SK-N-SH (cell line): Measurements from ENCODE around the gene CLEC20A. TPM values are rescaled to one million over a fixed set of nuclear protein-coding genes. Genes with fewer than 3 reads are reported as not detected.

ENCODE experiments used
- CTCF ChIA-PET: fragments of 300-600, 350-600 bp; formaldehyde crosslinking; extraction: SDS; loops from one replicate; lab custom pipeline; 2021; lab: Yijun Ruan, JAX
- POLR2A ChIA-PET: fragments of 350-600 bp; sonication (Branson Sonifier 250); formaldehyde crosslinking; extraction: SDS; loops from one replicate; lab custom pipeline; 2020; ENCODE audit warnings: antibody characterized with exemption, inconsistent platforms; lab: Yijun Ruan, JAX
- DNase-seq: peaks from one replicate; pipeline ENCODE4 v3.0.0; 2012
- H2AFZ ChIP-seq: fragments of 200-600 bp; sonication (generic); 2 replicates; pipeline ENCODE4 v1.8.1; 2016; ENCODE audit warnings: antibody characterized with exemption, mild to moderate bottlenecking, low read depth
- H3F3A ChIP-seq: fragments of 200-600 bp; sonication (generic); replicated peaks from 2 replicates; pipeline ENCODE3; 2016; ENCODE audit warnings: antibody characterized with exemption, mild to moderate bottlenecking; ENCODE audit not compliant: insufficient read depth
- H3K27ac ChIP-seq, 2 experiments: fragments of 200-500 bp in 1 of 2; fragments of 200-600 bp in 1 of 2; sonication (Bioruptor generic) in 1 of 2; sonication (generic), shearing (Covaris generic) in 1 of 2; 2 replicates each; pipeline versions ENCODE4 v1.5.1 to v1.6.1; 2014 to 2016; ENCODE audit warnings: low read depth in 2 of 2, inconsistent platforms in 1 of 2, low read length in 1 of 2, mild to moderate bottlenecking in 1 of 2, mixed read lengths in 1 of 2
- H3K27me3 ChIP-seq: fragments of 200-600 bp; sonication (generic), shearing (Covaris generic); 2 replicates; pipeline ENCODE4 v1.6.1; 2016; ENCODE audit warnings: mixed run types; ENCODE audit not compliant: insufficient read depth
- H3K36me3 ChIP-seq, 2 experiments: fragments of 200-500 bp in 1 of 2; fragments of 200-600 bp in 1 of 2; sonication (Bioruptor generic) in 1 of 2; sonication (generic) in 1 of 2; replicated peaks in 1 of 2; 2 replicates each; pipeline versions ENCODE3 to v1.5.1; 2014 to 2016; ENCODE audit warnings: low read length in 1 of 2, mild to moderate bottlenecking in 1 of 2; ENCODE audit not compliant: insufficient read depth in 2 of 2, control insufficient read depth in 1 of 2
- H3K4me1 ChIP-seq, 2 experiments: fragments of 200-500 bp in 1 of 2; fragments of 200-600 bp in 1 of 2; sonication (Bioruptor generic) in 1 of 2; sonication (generic), shearing (Covaris generic) in 1 of 2; 2 replicates each; pipeline versions ENCODE4 v1.5.1 to v1.6.1; 2014 to 2016; ENCODE audit warnings: low read depth in 1 of 2, low read length in 1 of 2, mixed run types in 1 of 2; ENCODE audit not compliant: insufficient read depth in 2 of 2, control insufficient read depth in 1 of 2
- H3K4me2 ChIP-seq: fragments of 200-600 bp; sonication (generic), shearing (Covaris generic); 2 replicates; pipeline ENCODE4 v1.6.1; 2017; ENCODE audit warnings: mixed run types
- H3K4me3 ChIP-seq, 2 experiments: fragments of 200-500 bp in 1 of 2; fragments of 200-600 bp in 1 of 2; sonication (Bioruptor generic) in 1 of 2; sonication (generic), shearing (Covaris generic) in 1 of 2; 2 replicates each; pipeline versions ENCODE4 v1.5.1 to v1.8.1; 2014 to 2016; ENCODE audit warnings: low read depth in 2 of 2, inconsistent platforms in 1 of 2, low read length in 1 of 2, mild to moderate bottlenecking in 1 of 2, mixed read lengths in 1 of 2, moderate library complexity in 1 of 2
- H3K79me2 ChIP-seq: fragments of 200-600 bp; sonication (generic); 2 replicates; pipeline ENCODE4 v1.8.1; 2017; ENCODE audit warnings: mild to moderate bottlenecking; ENCODE audit not compliant: insufficient read depth
- H3K9ac ChIP-seq: fragments of 200-600 bp; sonication (generic); 2 replicates; pipeline ENCODE4 v1.6.1; 2017; ENCODE audit warnings: mixed run types
- H3K9me2 ChIP-seq: fragments of 200-600 bp; sonication (generic); 2 replicates; pipeline ENCODE4 v1.6.1; 2017; ENCODE audit warnings: mixed run types
- H3K9me3 ChIP-seq: fragments of 200-600 bp; sonication (generic); 2 replicates; pipeline ENCODE4 v1.6.1; 2017; ENCODE audit warnings: mixed run types, mild to moderate bottlenecking, moderate library complexity
- H4K20me1 ChIP-seq: fragments of 200-600 bp; sonication (generic); 2 replicates; pipeline ENCODE4 v1.6.1; 2017; ENCODE audit warnings: mild to moderate bottlenecking, mixed run types; ENCODE audit not compliant: insufficient read depth
- EP300 ChIP-seq, 2 experiments: IDR thresholded peaks; 2 replicates each; pipeline versions ENCODE4 v1.4.0 to v1.6.1; 2012; ENCODE audit warnings: borderline replicate concordance in 1 of 2, low read depth in 1 of 2, low read length in 1 of 2
- FOSL2 ChIP-seq: IDR thresholded peaks from 2 replicates; pipeline ENCODE4 v1.4.0; 2012; ENCODE audit warnings: low read depth, mild to moderate bottlenecking, moderate library complexity, borderline replicate concordance
- FOXJ3 ChIP-seq: sonication (generic); formaldehyde crosslinking; IDR thresholded peaks from 2 replicates; pipeline ENCODE4 v1.5.1; 2020; ENCODE audit warnings: mild to moderate bottlenecking, missing genetic modification reagents
- FOXM1 ChIP-seq: IDR thresholded peaks from 2 replicates; pipeline ENCODE4 v1.4.0; 2012; ENCODE audit warnings: low read depth, mild to moderate bottlenecking
- GATA2 ChIP-seq: sonication (generic); formaldehyde crosslinking; IDR thresholded peaks from 2 replicates; pipeline ENCODE4 v1.5.0; 2020; ENCODE audit warnings: mild to moderate bottlenecking, missing genetic modification reagents
- MEF2A ChIP-seq: IDR thresholded peaks from 2 replicates; pipeline ENCODE4 v1.4.0; 2012; ENCODE audit warnings: low read depth, borderline replicate concordance
- NFIC ChIP-seq: IDR thresholded peaks from 2 replicates; pipeline ENCODE4 v1.4.0; 2012; ENCODE audit warnings: borderline replicate concordance
- NRF1 ChIP-seq: IDR thresholded peaks from 2 replicates; pipeline ENCODE4 v1.6.1; 2012; ENCODE audit warnings: low read depth, mild to moderate bottlenecking, low read length
- POLR2AphosphoS5 ChIP-seq: IDR thresholded peaks from 2 replicates; pipeline ENCODE4 v1.6.1; 2012; ENCODE audit warnings: low read depth, low read length
- RFX5 ChIP-seq: IDR thresholded peaks from 2 replicates; pipeline ENCODE4 v1.6.1; 2012; ENCODE audit warnings: mild to moderate bottlenecking, improper control_type of control experiment, low read length
- RXRA ChIP-seq: IDR thresholded peaks from 2 replicates; pipeline ENCODE4 v1.4.0; 2012; ENCODE audit warnings: low read depth, mild to moderate bottlenecking, borderline replicate concordance
- SIN3A ChIP-seq: IDR thresholded peaks from 2 replicates; pipeline ENCODE4 v1.6.1; 2012; ENCODE audit warnings: low read depth, mild to moderate bottlenecking, low read length, moderate library complexity, borderline replicate concordance
- SMC3 ChIP-seq: IDR thresholded peaks from 2 replicates; pipeline ENCODE4 v1.6.1; 2012; ENCODE audit warnings: low read depth, low read length, improper control_type of control experiment
- TCF12 ChIP-seq: IDR thresholded peaks from 2 replicates; pipeline ENCODE4 v1.4.0; 2012
- TEAD4 ChIP-seq: IDR thresholded peaks from 2 replicates; pipeline ENCODE4 v1.4.0; 2012; ENCODE audit warnings: mild to moderate bottlenecking, borderline replicate concordance; ENCODE audit not compliant: insufficient read depth
- WGBS: methylation state at CpG from one replicate; pipeline ENCODE4 v1.1.6; 2017; ENCODE audit warnings: low lambda C conversion rate; 5-methylcytosine and 5-hydroxymethylcytosine counted together
- polyA plus RNA-seq, 3 experiments: library from polyadenylated mRNA; depleted of rRNA; stranded (reverse); fragments of >200 nt; gene quantifications; 2 replicates each; pipeline ENCODE4 v1.2.3, GENCODE V29; 2012
- TF ChIP-seq, protein P1 (sequence below): IDR thresholded peaks from 2 replicates; pipeline ENCODE4 v1.4.0; 2012; ENCODE audit warnings: low read depth, borderline replicate concordance
- TF ChIP-seq, protein P2 (sequence below): fragments of 150-350 bp; IDR thresholded peaks from 2 replicates; pipeline ENCODE4 v1.6.1; 2017; ENCODE audit warnings: antibody characterized with exemption, low read length, low read depth, borderline replicate concordance
- TF ChIP-seq, protein P3 (sequence below): IDR thresholded peaks from 2 replicates; pipeline ENCODE4 v1.6.1; 2012; ENCODE audit warnings: mild to moderate bottlenecking, low read depth, low read length, moderate library complexity
- TF ChIP-seq, protein P4 (sequence below): IDR thresholded peaks from 2 replicates; pipeline ENCODE4 v1.4.0; 2012; ENCODE audit warnings: low read depth, borderline replicate concordance
- TF ChIP-seq, protein P5 (sequence below): fragments of 200-600 bp; sonication (generic); IDR thresholded peaks from 2 replicates; pipeline ENCODE4 v1.6.1; 2017; ENCODE audit warnings: antibody characterized with exemption, mild to moderate bottlenecking, moderate library complexity
- TF ChIP-seq, protein P6 (sequence below): IDR thresholded peaks from 2 replicates; pipeline ENCODE4 v1.4.0; 2012; ENCODE audit warnings: low read depth
- TF ChIP-seq, protein P7 (sequence below): IDR thresholded peaks from 2 replicates; pipeline ENCODE4; 2012

Gene CLEC20A
- polyA plus RNA-seq, 1 of the 3 experiments (the other 2 are of a cell fraction) = not detected

DNA sequence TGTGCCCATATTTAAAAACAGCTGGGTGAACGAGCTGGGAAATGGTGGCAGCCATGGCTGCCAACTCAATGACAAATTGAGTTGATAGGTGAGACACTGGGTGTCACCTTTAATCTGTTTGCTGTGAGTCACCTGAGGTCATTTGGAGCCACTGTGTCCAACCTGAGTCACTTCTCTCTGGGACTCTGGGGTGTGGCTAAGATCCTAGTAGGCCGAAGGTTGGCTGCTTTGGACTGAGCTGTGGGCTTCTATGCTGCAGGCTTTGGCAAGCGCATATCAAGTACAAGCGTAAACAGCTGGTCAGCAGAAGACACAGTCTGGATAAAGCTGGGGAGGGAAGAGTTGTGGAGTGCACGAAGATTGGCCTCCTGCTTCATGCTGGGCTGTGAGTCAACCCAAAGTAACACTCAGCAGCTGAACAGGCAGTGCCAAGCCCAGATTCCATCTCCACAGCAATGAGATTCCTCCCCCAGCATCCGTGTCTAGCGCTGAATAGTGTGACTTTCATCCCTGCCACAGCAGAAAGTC lies 40.1 kb upstream of the CLEC20A start:
- Histone ChIP-seq H3K9ac (no peak overlapping the region), H3K4me3 (no peak overlapping the region), H3K9me3 (no peaks in the 10 kb centered on the region), H3K27me3 (no peaks in the 10 kb centered on the region), H3F3A (peaks cover 21% of the 10 kb centered on the region), H4K20me1 (no peaks in the 10 kb centered on the region), H3K27ac (peak overlapping the region; percentile 26 to 50; a peak in 2 of 4 replicates), H3K9me2 (no peaks in the 10 kb centered on the region), H2AFZ (no peak overlapping the region; the same call in 1 of the 2 replicates), H3K36me3 (no peaks in the 10 kb centered on the region), H3K4me1 (peaks cover 11 to 45% of the 10 kb centered on the region in 2 experiments; a peak in 3 of 4 replicates), H3K79me2 (no peaks in the 10 kb centered on the region), H3K4me2 (peak overlapping the region; percentile 62)
- POLR2A ChIA-PET = no interaction called here
- TF ChIP-seq RFX5 (no peak), GATA2 (CRISPR knock-in tag) (no peak), SIN3A (peak; percentile 36; the same call in 1 of the 2 replicates), FOXJ3 (CRISPR knock-in tag) (no peak), FOSL2 (peak; percentile 45), TCF12 (peak; percentile 82), NRF1 (no peak), SMC3 (no peak), NFIC (peak; percentile 68), RXRA (peak; percentile 46; the same call in 1 of the 2 replicates), TEAD4 (0 out of 2 replicates have a peak, but pooled peaks have one; percentile 43), MEF2A (no peak), FOXM1 (no peak), EP300 (IDR thresholded peaks at IDR 0.05; ENCODE audit: borderline replicate concordance in 1 of 2, low read depth in 1 of 2, low read length in 1 of 2) (0 out of 4 replicates have a peak, but pooled peaks of 1 of the 2 experiments have one; percentile 40), POLR2AphosphoS5 (no peak)
- TF ChIP-seq, protein P1, sequence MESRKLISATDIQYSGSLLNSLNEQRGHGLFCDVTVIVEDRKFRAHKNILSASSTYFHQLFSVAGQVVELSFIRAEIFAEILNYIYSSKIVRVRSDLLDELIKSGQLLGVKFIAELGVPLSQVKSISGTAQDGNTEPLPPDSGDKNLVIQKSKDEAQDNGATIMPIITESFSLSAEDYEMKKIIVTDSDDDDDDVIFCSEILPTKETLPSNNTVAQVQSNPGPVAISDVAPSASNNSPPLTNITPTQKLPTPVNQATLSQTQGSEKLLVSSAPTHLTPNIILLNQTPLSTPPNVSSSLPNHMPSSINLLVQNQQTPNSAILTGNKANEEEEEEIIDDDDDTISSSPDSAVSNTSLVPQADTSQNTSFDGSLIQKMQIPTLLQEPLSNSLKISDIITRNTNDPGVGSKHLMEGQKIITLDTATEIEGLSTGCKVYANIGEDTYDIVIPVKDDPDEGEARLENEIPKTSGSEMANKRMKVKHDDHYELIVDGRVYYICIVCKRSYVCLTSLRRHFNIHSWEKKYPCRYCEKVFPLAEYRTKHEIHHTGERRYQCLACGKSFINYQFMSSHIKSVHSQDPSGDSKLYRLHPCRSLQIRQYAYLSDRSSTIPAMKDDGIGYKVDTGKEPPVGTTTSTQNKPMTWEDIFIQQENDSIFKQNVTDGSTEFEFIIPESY = peak; percentile 49; the same call in 1 of the 2 replicates
- TF ChIP-seq, protein P2, sequence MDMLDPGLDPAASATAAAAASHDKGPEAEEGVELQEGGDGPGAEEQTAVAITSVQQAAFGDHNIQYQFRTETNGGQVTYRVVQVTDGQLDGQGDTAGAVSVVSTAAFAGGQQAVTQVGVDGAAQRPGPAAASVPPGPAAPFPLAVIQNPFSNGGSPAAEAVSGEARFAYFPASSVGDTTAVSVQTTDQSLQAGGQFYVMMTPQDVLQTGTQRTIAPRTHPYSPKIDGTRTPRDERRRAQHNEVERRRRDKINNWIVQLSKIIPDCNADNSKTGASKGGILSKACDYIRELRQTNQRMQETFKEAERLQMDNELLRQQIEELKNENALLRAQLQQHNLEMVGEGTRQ = no peak
- TF ChIP-seq, protein P3, sequence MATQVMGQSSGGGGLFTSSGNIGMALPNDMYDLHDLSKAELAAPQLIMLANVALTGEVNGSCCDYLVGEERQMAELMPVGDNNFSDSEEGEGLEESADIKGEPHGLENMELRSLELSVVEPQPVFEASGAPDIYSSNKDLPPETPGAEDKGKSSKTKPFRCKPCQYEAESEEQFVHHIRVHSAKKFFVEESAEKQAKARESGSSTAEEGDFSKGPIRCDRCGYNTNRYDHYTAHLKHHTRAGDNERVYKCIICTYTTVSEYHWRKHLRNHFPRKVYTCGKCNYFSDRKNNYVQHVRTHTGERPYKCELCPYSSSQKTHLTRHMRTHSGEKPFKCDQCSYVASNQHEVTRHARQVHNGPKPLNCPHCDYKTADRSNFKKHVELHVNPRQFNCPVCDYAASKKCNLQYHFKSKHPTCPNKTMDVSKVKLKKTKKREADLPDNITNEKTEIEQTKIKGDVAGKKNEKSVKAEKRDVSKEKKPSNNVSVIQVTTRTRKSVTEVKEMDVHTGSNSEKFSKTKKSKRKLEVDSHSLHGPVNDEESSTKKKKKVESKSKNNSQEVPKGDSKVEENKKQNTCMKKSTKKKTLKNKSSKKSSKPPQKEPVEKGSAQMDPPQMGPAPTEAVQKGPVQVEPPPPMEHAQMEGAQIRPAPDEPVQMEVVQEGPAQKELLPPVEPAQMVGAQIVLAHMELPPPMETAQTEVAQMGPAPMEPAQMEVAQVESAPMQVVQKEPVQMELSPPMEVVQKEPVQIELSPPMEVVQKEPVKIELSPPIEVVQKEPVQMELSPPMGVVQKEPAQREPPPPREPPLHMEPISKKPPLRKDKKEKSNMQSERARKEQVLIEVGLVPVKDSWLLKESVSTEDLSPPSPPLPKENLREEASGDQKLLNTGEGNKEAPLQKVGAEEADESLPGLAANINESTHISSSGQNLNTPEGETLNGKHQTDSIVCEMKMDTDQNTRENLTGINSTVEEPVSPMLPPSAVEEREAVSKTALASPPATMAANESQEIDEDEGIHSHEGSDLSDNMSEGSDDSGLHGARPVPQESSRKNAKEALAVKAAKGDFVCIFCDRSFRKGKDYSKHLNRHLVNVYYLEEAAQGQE = no peak
- TF ChIP-seq, protein P4, sequence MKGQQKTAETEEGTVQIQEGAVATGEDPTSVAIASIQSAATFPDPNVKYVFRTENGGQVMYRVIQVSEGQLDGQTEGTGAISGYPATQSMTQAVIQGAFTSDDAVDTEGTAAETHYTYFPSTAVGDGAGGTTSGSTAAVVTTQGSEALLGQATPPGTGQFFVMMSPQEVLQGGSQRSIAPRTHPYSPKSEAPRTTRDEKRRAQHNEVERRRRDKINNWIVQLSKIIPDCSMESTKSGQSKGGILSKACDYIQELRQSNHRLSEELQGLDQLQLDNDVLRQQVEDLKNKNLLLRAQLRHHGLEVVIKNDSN = no peak
- TF ChIP-seq, protein P5, sequence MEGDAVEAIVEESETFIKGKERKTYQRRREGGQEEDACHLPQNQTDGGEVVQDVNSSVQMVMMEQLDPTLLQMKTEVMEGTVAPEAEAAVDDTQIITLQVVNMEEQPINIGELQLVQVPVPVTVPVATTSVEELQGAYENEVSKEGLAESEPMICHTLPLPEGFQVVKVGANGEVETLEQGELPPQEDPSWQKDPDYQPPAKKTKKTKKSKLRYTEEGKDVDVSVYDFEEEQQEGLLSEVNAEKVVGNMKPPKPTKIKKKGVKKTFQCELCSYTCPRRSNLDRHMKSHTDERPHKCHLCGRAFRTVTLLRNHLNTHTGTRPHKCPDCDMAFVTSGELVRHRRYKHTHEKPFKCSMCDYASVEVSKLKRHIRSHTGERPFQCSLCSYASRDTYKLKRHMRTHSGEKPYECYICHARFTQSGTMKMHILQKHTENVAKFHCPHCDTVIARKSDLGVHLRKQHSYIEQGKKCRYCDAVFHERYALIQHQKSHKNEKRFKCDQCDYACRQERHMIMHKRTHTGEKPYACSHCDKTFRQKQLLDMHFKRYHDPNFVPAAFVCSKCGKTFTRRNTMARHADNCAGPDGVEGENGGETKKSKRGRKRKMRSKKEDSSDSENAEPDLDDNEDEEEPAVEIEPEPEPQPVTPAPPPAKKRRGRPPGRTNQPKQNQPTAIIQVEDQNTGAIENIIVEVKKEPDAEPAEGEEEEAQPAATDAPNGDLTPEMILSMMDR = no peak
- TF ChIP-seq, protein P6, sequence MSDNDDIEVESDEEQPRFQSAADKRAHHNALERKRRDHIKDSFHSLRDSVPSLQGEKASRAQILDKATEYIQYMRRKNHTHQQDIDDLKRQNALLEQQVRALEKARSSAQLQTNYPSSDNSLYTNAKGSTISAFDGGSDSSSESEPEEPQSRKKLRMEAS = peak; percentile 82
- TF ChIP-seq, protein P7, sequence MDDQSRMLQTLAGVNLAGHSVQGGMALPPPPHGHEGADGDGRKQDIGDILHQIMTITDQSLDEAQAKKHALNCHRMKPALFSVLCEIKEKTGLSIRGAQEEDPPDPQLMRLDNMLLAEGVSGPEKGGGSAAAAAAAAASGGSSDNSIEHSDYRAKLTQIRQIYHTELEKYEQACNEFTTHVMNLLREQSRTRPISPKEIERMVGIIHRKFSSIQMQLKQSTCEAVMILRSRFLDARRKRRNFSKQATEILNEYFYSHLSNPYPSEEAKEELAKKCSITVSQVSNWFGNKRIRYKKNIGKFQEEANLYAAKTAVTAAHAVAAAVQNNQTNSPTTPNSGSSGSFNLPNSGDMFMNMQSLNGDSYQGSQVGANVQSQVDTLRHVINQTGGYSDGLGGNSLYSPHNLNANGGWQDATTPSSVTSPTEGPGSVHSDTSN = peak; percentile 56
- DNase-seq = no peak
- WGBS = 47% methylated on average over 7 of the region's 7 CpGs
- CTCF ChIA-PET = interaction anchor here (1.2 to 8.9 kb wide), 6 partner anchors 10 to 467 kb away, joined by 4 to 128 read pairs (median 6); no protein-coding TSS in a partner anchor
